Testis (tissue), 3 donors: ENCODE data around the gene ADH1C. TPM values are rescaled to one million over a fixed set of nuclear protein-coding genes. Genes with fewer than 3 reads are reported as not detected.

Source experiments
- DNase-seq: peaks from one replicate; pipeline ENCODE4 v3.0.0-alpha.2; 2019
- H3K27ac ChIP-seq, 2 donors: fragments of 200-600 bp; sonication (generic); one replicate each; pipeline ENCODE4 v1.5.1; 2019
- H3K27me3 ChIP-seq: fragments of 200-600 bp; sonication (generic); one replicate; pipeline ENCODE4 v1.5.1; 2019
- H3K36me3 ChIP-seq: fragments of 200-600 bp; sonication (generic); one replicate; pipeline ENCODE4 v1.5.1; 2017; ENCODE audit warnings: low read depth; ENCODE audit errors: missing control alignments
- H3K4me1 ChIP-seq: fragments of 200-600 bp; sonication (generic); one replicate; pipeline ENCODE4 v1.5.1; 2019
- H3K4me3 ChIP-seq, 2 donors: fragments of 200-600 bp; sonication (generic); one replicate each; pipeline ENCODE4 v1.5.1; 2017 to 2019
- H3K9me3 ChIP-seq: fragments of 200-600 bp; sonication (generic); one replicate; pipeline ENCODE4 v1.5.1; 2017
- CTCF ChIP-seq, 3 experiments: fragments of 450-650 bp in 2 of 3; fragments of 200-600 bp in 1 of 3; sonication (generic) in 1 of 3; IDR thresholded peaks; one replicate each; pipeline ENCODE4 v1.5.1; 2016 to 2019; ENCODE audit warnings: antibody characterized with exemption in 3 of 3, mild to moderate bottlenecking in 2 of 3, moderate library complexity in 1 of 3
- POLR2A ChIP-seq: fragments of 450-650 bp; IDR thresholded peaks from one replicate; pipeline ENCODE4 v1.6.1; 2017; ENCODE audit warnings: antibody characterized with exemption, mild to moderate bottlenecking, moderate library complexity
- WGBS, 2 donors: methylation state at CpG; one replicate each; pipeline ENCODE4 v1.1.5; 2018; 5-methylcytosine and 5-hydroxymethylcytosine counted together
- intact Hi-C: fragments of 100-400 bp; cut with DNase I; formaldehyde crosslinking; loops from one replicate; pipeline ENCODE4 v1.15.1; 2023; ENCODE audit warnings: low total_unique reads
- polyA plus RNA-seq: library from polyadenylated mRNA; stranded (reverse); fragments of 350-450 nt; fragmentation: Illumina TruSeq; extraction: RNeasy Lipid Tissue Mini Kit (QIAGEN cat#74804); gene quantifications from one replicate; pipeline ENCODE4 v1.2.3, GENCODE V29; 2014; ENCODE audit warnings: low read depth, low replicate concordance; ENCODE audit not compliant: insufficient read depth
- total RNA-seq, 2 donors: library from RNA; depleted of rRNA; stranded (reverse); fragments of >200 nt; gene quantifications; one replicate each; pipeline ENCODE4 v1.2.3, GENCODE V29; 2016

Gene ADH1C
- total and polyA plus RNA-seq, 3 donors from 2014 or later = 0.43 to 2.6 (median 2.4) TPM

GRCh38 chr4:99293357-99293756, 59.2 kb downstream of the ADH1C start:
- H3K9me3 ChIP-seq = no peaks in the 10 kb centered on the region
- H3K27ac ChIP-seq = no peak overlapping the region
- H3K36me3 ChIP-seq = no peaks in the 10 kb centered on the region
- no peaks in the 10 kb centered on the region for H3K4me1 ChIP-seq
- no peaks in the 10 kb centered on the region for H3K27me3 ChIP-seq
- DNase-seq = no peak
- intact Hi-C loops = no loop called here
- WGBS, 2 donors = 87 to 93% methylated on average over 3 to 5 of the region's 5 CpGs
- H3K4me3 ChIP-seq = no peak overlapping the region
- TF ChIP-seq POLR2A = no peak
- TF ChIP-seq CTCF (IDR thresholded peaks at IDR 0.05) = no peak

GRCh38 chr4:99290848-99291786, 61.4 kb downstream of the ADH1C start, which contains the start of gene ADH1A:
Gene ADH1A, minus strand, starts transcription at chr4:99290985. Its CDS starts 71 bp downstream, at chr4:99290914.
- intact Hi-C loops = no loop called here
- H3K9me3 ChIP-seq = no peaks in the 10 kb centered on the region
- H3K4me1 ChIP-seq = no peaks in the 10 kb centered on the region
- no peak within 1 kb of the TSS for H3K4me3 ChIP-seq
- H3K27me3 ChIP-seq = no peaks in the 10 kb centered on the region
- no peak within 1 kb of the TSS for H3K27ac ChIP-seq
- TF ChIP-seq POLR2A (no peak), CTCF (IDR thresholded peaks at IDR 0.05) (no peak)
- DNase-seq = no peak
- H3K36me3 ChIP-seq = no peaks in the 10 kb centered on the region
- WGBS, 2 donors = 69 to 88% methylated on average over 3 of the region's 3 CpGs

Other genes with a start within 250 kb of the ADH1C start
- gene ADH4, start 208.4 kb downstream of the ADH1C start, total RNA-seq = not detected
- 0.86 TPM for gene ADH4, start 208.4 kb downstream of the ADH1C start, polyA plus RNA-seq
- gene ADH6, start 133.5 kb downstream of the ADH1C start, total RNA-seq = under 1 TPM; 0.16 to 0.62 TPM
- 0.42 TPM for gene ADH6, start 133.5 kb downstream of the ADH1C start, polyA plus RNA-seq
- under 1 TPM in 1 of 2 donors, not detected in 1; 0.31 TPM for gene ADH1A, start 61.8 kb downstream of the ADH1C start, total RNA-seq
- 0.84 TPM for gene ADH1A, start 61.8 kb downstream of the ADH1C start, polyA plus RNA-seq
- 1 to 10 TPM; 6.4 to 9.4 TPM for gene ADH1B, start 31.3 kb downstream of the ADH1C start, total RNA-seq
- gene ADH1B, start 31.3 kb downstream of the ADH1C start, polyA plus RNA-seq = 24.6 TPM
- not detected for gene ADH7, start 82.6 kb upstream of the ADH1C start, total RNA-seq
- not detected for gene ADH7, start 82.6 kb upstream of the ADH1C start, polyA plus RNA-seq
- gene C4orf17, start 158.3 kb upstream of the ADH1C start, total RNA-seq = 10 to 100 TPM; 10.9 to 18.9 TPM
- 51.2 TPM for gene C4orf17, start 158.3 kb upstream of the ADH1C start, polyA plus RNA-seq
- 10 to 100 TPM; 13.1 to 21.4 TPM for gene TRMT10A, start 211.3 kb upstream of the ADH1C start, total RNA-seq
- gene TRMT10A, start 211.3 kb upstream of the ADH1C start, polyA plus RNA-seq = 16.1 TPM
- 10 to 100 TPM in 1 of 2 donors, 1 to 10 TPM in 1; 6.8 to 15.4 TPM for gene MTTP, start 222.1 kb upstream of the ADH1C start, total RNA-seq
- 26.0 TPM for gene MTTP, start 222.1 kb upstream of the ADH1C start, polyA plus RNA-seq